ENCODE results near the gene TMEM132D.

DNA sequence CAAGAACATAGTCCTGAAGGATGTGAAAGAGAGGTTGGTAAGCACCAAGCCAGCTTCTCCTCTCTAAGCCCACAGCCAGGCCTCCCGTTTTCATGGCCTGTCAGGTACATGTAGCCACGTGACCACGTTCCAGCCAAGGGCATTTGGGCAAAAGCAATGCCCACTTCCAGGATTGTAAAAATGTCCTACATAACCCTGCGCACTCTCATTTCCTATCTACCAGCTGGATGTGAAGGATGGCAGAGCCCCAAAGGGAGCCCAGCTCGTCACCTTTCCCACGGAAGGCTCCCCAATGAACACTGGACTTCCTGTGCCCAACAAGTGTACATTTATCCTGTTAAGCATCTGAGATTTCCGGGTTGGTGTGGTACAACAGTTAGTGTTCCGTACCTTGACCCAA is 231.7 kb downstream of the TMEM132D start:
- TF ChIP-seq, protein P1, sequence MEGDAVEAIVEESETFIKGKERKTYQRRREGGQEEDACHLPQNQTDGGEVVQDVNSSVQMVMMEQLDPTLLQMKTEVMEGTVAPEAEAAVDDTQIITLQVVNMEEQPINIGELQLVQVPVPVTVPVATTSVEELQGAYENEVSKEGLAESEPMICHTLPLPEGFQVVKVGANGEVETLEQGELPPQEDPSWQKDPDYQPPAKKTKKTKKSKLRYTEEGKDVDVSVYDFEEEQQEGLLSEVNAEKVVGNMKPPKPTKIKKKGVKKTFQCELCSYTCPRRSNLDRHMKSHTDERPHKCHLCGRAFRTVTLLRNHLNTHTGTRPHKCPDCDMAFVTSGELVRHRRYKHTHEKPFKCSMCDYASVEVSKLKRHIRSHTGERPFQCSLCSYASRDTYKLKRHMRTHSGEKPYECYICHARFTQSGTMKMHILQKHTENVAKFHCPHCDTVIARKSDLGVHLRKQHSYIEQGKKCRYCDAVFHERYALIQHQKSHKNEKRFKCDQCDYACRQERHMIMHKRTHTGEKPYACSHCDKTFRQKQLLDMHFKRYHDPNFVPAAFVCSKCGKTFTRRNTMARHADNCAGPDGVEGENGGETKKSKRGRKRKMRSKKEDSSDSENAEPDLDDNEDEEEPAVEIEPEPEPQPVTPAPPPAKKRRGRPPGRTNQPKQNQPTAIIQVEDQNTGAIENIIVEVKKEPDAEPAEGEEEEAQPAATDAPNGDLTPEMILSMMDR (IDR thresholded peaks at IDR 0.05), result no peak
- TF ChIP-seq EP300 (IDR thresholded peaks at IDR 0.05), result no peak
